ENCODE measurements around the gene CCDC146.
"Not testable (repeated sequence)": the region's sequence is repeated elsewhere in the genome, so short reads cannot be mapped to it uniquely, and the experiment has no call there.

DNA sequence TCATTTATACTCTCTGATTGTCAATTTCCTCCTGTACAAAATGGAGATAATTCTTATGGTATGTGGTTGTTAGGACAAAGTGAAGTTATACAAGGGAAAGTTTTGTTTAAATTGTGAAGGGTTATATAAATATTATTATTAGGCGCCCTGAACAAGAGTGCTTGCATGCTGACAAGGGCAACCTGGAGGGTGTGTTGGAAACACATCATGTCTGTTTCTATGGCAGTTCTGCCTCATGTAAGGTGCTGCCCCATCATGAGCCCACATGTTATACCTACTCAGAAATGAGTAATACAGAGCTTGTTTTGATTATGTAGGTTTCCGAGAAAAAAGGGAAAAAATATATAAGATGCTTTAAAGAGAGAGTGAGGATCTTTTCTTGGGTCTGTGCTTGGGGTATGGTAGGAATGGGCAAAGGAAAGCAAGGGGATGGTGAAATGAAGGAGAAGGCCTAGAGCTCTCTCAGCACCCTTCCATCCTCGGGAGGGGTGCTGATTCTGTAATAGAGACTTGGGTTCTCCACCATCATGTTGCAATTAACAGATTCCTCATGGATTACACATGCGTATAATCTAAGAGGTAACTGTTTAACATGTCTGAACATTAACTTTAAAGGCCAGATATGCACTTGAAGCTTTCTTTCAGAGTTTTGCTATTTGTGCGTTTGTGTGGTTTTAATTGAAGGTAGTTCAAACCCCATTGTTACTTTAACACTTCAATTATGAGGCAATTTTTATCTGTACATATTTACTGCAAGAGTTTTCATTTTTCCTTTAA lies 33.4 kb downstream of the CCDC146 start:
- TF ChIP-seq, protein P1, sequence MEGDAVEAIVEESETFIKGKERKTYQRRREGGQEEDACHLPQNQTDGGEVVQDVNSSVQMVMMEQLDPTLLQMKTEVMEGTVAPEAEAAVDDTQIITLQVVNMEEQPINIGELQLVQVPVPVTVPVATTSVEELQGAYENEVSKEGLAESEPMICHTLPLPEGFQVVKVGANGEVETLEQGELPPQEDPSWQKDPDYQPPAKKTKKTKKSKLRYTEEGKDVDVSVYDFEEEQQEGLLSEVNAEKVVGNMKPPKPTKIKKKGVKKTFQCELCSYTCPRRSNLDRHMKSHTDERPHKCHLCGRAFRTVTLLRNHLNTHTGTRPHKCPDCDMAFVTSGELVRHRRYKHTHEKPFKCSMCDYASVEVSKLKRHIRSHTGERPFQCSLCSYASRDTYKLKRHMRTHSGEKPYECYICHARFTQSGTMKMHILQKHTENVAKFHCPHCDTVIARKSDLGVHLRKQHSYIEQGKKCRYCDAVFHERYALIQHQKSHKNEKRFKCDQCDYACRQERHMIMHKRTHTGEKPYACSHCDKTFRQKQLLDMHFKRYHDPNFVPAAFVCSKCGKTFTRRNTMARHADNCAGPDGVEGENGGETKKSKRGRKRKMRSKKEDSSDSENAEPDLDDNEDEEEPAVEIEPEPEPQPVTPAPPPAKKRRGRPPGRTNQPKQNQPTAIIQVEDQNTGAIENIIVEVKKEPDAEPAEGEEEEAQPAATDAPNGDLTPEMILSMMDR (IDR thresholded peaks at IDR 0.05), result not testable (repeated sequence)
- not testable (repeated sequence) for TF ChIP-seq POLR2AphosphoS5 (IDR thresholded peaks at IDR 0.05)
